Measurements from ENCODE around the gene CCL2.

CCL2 gene

DNA sequence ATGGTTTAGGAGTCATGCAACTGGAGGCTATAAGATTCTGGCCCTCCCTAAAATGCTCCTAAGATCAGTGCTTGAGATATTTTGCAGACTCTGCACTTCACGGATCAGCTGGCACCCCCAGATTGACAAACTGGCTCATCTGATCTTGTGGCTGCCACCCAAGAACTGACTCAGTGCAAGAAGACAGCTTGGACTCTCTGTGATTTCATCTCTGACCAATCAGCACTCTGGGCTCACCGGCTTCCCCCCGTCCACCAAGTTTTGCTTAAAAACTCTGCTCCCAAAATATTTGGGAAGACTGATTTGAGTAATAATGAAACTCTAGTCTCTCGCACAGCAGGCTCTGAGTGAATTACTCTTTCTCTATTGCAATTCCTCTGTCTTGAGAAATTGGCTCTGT lies 26.3 kb upstream of the CCL2 start:
- Mint-ChIP-seq H3K36me3 (no peaks in the 10 kb centered on the region), H3K27ac (no peak overlapping the region), H3K4me1 (no peaks in the 10 kb centered on the region), H3K9me3 (no peaks in the 10 kb centered on the region), H3K4me3 (no peak overlapping the region)
- DNase-seq (ENCODE audit: low spot score in 2 of 2) (no peak), ATAC-seq (no peak)

DNA sequence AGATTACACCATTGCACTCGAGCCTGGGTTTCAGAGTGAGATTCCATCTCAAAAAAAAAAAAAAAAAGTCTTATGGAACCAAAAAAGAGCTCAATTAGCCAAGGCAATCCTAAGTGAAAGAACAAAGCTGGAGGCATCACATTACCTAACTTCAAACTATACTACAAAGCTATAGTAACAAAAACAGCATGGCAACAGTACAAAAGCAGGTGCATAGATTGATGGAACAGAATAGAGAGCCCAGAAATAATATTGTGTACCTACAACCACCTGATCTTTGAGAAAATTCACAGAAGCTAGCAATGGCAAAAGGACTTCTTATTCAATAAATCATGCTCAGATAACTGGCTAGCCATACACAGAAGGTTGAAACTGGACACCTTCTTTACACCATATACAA lies 24.7 kb upstream of the CCL2 start:
- ATAC-seq (no peak), DNase-seq (ENCODE audit: low spot score in 2 of 2) (no peak)
- Mint-ChIP-seq H3K9me3 (no peaks in the 10 kb centered on the region), H3K4me1 (no peaks in the 10 kb centered on the region), H3K27ac (no peak overlapping the region), H3K4me3 (no peak overlapping the region), H3K36me3 (no peaks in the 10 kb centered on the region)

DNA sequence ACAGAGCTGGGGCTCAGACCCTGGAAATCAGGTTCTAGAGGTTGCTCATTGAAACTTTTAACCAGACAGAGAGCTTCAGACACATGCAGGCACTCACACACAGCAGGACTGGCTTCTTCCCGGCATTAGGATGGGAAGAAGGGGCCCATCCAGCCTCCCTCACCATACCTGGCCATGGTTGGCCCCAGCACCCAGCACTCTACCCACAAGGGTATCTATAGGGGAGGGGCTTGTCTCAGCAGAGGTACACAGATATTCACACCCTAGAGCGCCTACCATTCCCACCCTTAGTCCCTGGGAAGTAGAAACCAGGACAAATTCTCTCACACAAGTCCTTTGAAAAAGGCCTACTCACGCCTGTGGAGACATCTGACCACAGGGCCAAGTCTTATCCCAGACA lies 20.5 kb upstream of the CCL2 start:
- H3K36me3 Mint-ChIP-seq: no peaks in the 10 kb centered on the region
- no peaks in the 10 kb centered on the region for H3K9me3 Mint-ChIP-seq
- DNase-seq (ENCODE audit: low spot score in 2 of 2) (no peak), ATAC-seq (no peak)
- H3K27ac Mint-ChIP-seq: no peak overlapping the region
- H3K4me3 Mint-ChIP-seq: no peak overlapping the region
- no peaks in the 10 kb centered on the region for H3K4me1 Mint-ChIP-seq

DNA sequence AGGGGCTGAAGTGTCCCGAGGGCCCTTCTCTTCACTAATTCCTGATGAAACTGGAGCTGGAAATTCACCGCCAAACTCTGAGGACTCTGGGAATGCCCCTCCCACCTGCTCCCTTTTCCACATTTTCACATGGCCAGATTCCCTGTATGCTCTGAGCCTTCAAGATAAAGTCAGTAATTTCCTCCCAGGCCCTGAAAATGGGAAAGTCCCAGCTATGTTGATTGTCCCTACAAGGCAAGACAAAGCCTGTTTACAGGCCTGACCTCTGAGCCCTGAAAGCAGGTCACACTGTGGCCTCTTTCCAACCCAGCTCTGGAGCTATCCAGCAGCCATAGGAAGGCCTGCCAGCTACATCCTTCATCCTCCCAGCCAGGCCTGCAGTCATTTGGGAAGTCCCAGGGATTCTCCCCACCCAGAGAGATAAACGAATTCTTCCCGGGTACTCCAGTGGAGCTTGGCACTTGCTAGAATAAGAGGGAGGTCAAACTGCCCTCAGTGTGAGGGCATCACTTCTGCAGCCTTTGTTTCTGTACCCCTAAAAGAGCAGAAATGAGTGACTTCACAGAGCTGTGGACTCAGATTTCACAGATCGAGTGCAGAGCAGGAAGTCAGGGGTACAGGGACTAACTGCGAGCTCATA lies 19.6 kb upstream of the CCL2 start:
- no peak for DNase-seq (ENCODE audit: low spot score in 2 of 2)
- no peaks in the 10 kb centered on the region for H3K36me3 Mint-ChIP-seq
- no peak for ATAC-seq
- H3K27ac Mint-ChIP-seq: no peak overlapping the region
- H3K9me3 Mint-ChIP-seq: no peaks in the 10 kb centered on the region
- H3K4me3 Mint-ChIP-seq: no peak overlapping the region
- no peaks in the 10 kb centered on the region for H3K4me1 Mint-ChIP-seq

DNA sequence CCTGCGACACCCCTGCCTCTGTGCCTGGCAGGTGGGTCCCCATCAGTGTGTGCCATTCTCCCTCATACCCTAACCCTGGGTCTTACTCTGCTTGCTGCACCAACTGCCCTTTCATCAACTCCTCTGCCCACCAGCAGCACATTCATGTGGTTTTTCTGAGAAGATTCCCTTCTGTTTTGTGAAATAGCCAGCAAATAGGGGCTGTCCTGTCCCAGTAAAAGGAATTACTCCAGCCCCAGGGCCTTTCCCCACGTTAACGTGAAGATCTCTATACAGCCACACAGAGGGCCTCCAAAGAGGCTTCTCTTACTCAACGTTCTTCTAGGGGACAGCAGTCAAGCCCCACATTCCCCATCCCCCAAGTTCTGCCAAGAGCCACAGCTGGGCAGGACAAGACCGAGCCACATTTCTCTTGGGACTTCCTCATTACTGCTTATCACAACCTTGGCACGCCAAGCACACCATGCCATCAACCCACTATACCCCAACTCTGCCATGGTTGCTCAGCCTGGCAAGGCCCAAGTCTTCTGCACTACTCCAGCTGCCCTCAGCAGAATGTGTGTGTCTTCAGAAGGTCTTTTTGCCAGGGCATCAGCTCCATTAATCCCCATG lies 18.7 kb upstream of the CCL2 start:
- DNase-seq (ENCODE audit: low spot score in 2 of 2) (no peak), ATAC-seq (no peak)
- H3K4me3 Mint-ChIP-seq: no peak overlapping the region

DNA sequence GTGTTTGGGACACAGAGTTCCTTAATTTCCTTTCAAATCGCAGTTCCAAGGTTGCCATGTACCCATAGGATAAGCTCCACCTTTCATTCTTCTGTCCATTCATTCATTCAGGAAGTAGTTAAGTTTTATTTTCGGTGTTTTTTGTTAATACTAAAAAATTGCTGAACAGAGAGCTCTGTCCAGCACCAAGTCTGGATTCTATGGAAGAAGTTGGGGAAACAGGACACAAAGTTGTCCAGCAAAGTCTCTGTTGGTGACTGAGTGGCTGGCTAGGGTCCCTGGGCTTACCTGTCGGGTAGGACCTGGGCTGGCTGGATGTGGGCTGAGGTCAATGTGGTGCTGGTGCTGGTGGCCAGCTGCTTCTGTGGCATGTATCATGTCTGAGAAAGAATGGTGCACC lies 17.6 kb upstream of the CCL2 start:
- ATAC-seq (no peak), DNase-seq (ENCODE audit: low spot score in 2 of 2) (no peak)
- Mint-ChIP-seq H3K4me1 (no peaks in the 10 kb centered on the region), H3K36me3 (no peaks in the 10 kb centered on the region), H3K27ac (no peak overlapping the region), H3K4me3 (no peak overlapping the region), H3K9me3 (no peaks in the 10 kb centered on the region)

More for the DNA sequence above, 18.7 kb upstream of the CCL2 start:
- Mint-ChIP-seq H3K9me3 (no peaks in the 10 kb centered on the region), H3K27ac (no peak overlapping the region), H3K36me3 (no peaks in the 10 kb centered on the region), H3K4me1 (no peaks in the 10 kb centered on the region)

DNA sequence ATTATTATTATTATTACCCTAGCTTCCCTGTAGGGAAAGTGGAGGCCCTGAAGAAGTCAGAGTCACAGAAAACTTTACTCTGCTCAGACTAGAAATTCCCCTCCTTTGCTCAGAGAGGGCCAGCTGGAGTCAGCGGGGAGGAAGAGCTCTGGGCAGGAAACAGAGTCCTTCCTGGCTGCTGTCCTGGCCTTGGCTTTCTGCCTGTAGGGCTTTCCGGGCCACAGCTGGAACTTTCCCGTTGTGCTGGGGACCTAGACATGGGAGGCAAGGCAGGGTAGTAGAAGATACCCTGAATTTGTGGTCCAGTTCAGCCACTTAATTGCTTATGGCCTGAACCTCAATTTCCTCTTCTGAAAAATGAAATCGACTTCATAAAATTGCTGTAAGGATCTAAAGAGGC lies 14.0 kb upstream of the CCL2 start:
- no peak for DNase-seq (ENCODE audit: low spot score in 2 of 2)
- Mint-ChIP-seq H3K4me1 (no peaks in the 10 kb centered on the region), H3K27ac (no peak overlapping the region), H3K4me3 (no peak overlapping the region), H3K36me3 (no peaks in the 10 kb centered on the region), H3K9me3 (no peaks in the 10 kb centered on the region)
- ATAC-seq: no peak

DNA sequence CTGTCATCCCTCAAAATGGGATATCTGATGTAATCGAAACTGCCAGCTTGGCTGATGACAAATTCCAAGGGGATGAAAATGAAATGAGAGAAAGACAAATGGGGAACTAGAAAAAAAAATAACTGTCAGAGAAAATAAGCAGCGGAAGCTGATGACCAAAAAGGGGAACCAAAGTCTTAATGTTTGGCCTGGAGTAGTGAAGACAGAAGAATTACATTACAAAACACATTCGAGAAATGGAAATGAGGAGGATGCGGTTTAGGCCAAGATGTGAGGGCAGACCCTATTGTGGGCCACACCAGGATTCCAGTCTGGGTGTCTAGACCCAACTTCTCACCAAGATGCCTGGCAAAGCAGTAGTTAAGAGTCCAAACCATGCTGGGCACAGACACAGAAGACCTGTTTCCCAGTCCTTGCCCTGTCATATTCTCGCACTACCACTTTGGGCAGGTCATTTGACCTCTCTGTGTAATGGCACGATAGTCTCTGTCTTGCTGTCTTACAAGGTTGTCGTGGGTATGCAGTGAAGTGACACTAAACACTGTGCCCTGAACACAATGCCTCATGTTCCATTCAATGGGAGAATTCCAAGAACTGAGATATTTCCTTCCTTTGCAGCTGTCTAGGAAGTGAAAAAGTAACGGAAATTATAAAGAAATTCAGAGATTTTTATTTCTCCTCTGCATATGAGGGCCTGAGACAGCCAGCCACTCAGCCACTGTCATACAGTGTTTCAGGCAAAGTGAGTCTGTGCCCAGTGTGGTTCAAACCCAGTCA lies 12.3 kb upstream of the CCL2 start:
- no peak for DNase-seq (ENCODE audit: low spot score in 2 of 2)
- no peak overlapping the region for H3K27ac Mint-ChIP-seq
- no peak for ATAC-seq

DNA sequence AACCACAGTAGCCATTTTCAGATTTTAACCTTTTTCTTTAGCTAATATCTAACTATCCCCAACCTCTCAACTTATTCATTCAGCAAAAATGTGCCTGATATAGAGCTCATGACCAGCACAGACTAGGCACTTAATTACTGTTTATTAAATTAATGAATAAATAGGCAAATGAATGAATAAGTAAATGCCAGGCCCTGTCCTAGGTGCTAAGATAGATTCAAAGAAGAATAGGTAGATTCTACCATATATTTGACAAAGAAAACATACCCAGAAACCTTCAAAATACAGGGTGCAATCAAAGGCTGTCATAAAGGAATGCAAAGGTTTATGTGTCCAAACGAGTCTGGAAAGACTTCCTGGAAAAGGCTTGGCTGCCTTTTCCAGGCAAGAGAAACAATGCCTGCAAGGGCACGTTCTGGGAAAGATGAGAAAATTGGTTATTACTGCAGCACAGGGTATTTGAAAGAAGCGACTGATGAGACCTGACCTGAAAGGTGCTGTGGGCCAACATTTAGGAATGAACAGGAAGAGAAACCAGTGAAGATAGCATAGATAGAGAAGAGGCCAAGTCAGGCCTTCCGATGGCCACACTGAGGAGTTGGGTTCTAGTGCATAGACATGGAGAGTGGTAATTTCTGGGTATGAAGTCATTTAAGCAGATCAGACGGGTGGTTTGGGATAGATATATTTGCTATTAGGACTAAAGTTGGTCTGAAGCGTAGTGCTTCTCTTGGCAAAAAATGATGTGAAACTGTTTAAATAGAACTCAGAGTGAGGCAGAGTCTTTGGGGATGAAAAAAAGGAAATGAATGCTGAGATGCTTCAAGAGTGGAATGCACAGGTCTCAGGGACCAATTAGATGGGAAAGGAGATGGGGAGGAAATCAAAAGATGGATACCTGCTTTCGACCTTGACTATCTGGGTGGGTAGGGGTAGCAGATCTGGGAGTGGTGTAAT lies 11.4 kb upstream of the CCL2 start:
- Mint-ChIP-seq H3K9me3 (no peaks in the 10 kb centered on the region), H3K4me3 (no peak overlapping the region), H3K36me3 (no peaks in the 10 kb centered on the region), H3K27ac (no peak overlapping the region), H3K4me1 (no peaks in the 10 kb centered on the region)
- DNase-seq (ENCODE audit: low spot score in 2 of 2): no peak
- ATAC-seq: no peak

More for the DNA sequence above, 12.3 kb upstream of the CCL2 start:
- no peaks in the 10 kb centered on the region for H3K36me3 Mint-ChIP-seq
- H3K4me3 Mint-ChIP-seq: no peak overlapping the region
- H3K4me1 Mint-ChIP-seq: no peaks in the 10 kb centered on the region
- no peaks in the 10 kb centered on the region for H3K9me3 Mint-ChIP-seq

DNA sequence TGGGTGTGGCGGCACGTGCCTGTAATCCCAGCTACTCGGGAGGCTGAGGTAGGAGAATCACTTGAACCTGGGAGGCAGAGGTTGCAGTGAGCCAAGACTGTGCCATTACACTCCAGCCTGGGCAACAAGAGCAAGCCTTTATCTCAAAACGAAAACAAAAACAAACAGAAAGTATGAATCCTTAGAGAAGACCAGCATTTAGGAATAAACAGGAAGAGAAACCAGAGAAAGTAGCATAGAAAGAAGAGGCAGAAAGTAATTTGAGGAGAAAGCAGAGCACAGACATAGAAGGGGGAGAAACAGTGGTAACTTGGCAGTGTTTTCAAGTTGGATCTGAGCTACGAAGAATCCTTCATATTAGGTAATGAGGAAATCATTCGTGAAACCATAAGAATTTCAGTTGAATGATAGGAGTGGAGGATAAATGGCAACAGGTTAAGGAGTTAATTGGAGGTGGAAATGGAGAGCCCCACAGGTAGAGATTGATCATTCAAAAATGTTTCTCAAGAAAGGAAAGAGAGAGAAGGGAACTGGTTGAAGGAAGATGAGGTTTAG lies 9.7 kb upstream of the CCL2 start:
- H3K4me1 Mint-ChIP-seq: no peaks in the 10 kb centered on the region
- H3K9me3 Mint-ChIP-seq: no peaks in the 10 kb centered on the region
- no peak for ATAC-seq
- H3K4me3 Mint-ChIP-seq: no peak overlapping the region
- no peak overlapping the region for H3K27ac Mint-ChIP-seq
- no peak for DNase-seq (ENCODE audit: low spot score in 2 of 2)
- H3K36me3 Mint-ChIP-seq: no peaks in the 10 kb centered on the region

DNA sequence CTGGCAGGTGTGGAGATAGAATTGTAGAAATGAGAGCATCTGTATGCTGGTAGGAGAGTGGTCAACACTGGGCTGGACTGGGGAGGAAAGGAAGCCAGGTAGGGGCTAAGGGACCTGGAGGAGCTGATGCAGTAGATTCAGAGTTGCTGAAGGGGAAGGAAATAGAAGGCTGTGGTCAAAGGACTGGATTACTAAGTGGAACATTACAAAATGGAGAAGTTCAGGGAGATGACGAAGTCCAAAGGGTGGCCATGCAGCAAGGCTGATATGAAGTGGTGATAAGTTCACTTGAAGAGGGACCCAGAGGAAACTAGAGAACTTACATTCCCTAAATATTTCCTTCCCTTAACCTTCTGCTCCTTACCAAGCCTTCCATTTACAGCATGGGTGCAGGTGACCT lies 8.6 kb upstream of the CCL2 start:
- no peak overlapping the region for H3K27ac Mint-ChIP-seq
- H3K4me1 Mint-ChIP-seq: no peaks in the 10 kb centered on the region
- ATAC-seq (peak; percentile 28), DNase-seq (ENCODE audit: low spot score in 2 of 2) (no peak)
- H3K9me3 Mint-ChIP-seq: no peaks in the 10 kb centered on the region
- H3K36me3 Mint-ChIP-seq: no peaks in the 10 kb centered on the region
- H3K4me3 Mint-ChIP-seq: no peak overlapping the region

DNA sequence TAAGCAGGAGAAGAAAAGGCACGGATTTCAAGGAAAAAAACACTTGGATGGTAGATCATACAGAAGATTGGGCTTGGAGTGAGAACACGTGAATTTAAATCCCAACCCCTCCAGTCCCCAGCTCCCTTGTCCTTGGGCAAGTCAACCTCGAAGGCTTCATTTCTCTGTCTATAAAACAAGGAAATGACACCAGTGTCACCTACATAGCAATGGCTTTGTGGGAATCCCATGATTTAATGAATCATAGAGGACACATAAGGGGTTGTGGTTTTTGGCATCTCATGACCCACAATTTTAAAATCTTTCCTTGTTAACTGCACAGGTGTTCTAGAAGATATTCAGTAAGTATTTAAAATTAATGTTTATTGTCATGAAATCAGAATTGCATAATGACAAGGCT lies 8.2 kb upstream of the CCL2 start:
- Mint-ChIP-seq H3K4me3 (no peak overlapping the region), H3K36me3 (no peaks in the 10 kb centered on the region), H3K27ac (no peak overlapping the region), H3K9me3 (no peaks in the 10 kb centered on the region), H3K4me1 (no peaks in the 10 kb centered on the region)
- DNase-seq (ENCODE audit: low spot score in 2 of 2) (no peak), ATAC-seq (no peak)

DNA sequence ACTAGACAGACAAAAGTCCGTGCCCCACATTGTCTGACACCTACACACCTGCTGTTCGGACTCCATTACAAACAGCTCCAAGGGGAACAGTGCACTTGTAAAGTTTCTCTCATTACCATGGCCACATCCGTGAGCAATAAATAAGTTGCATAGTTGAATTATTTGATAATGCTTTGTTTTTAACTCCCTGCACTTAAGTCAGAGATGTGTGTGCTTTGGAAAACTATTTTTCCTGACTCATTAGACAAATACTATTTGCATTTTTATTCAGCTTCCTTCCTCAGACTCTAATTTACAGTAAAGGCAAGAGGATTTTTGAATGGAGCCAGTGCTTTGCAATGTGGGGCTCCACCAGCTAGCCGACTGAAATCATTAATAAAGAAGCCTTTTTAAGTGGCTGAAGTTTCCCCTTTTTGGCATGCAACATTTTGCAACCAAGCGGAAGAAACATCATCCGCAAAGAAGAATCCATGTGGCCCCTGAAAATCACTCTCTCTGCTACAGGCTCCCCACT lies 6.5 kb upstream of the CCL2 start:
- Mint-ChIP-seq H3K36me3 (no peaks in the 10 kb centered on the region), H3K27ac (no peak overlapping the region), H3K4me1 (no peaks in the 10 kb centered on the region), H3K9me3 (no peaks in the 10 kb centered on the region), H3K4me3 (no peak overlapping the region)
- DNase-seq (ENCODE audit: low spot score in 2 of 2): no peak
- no peak for ATAC-seq

DNA sequence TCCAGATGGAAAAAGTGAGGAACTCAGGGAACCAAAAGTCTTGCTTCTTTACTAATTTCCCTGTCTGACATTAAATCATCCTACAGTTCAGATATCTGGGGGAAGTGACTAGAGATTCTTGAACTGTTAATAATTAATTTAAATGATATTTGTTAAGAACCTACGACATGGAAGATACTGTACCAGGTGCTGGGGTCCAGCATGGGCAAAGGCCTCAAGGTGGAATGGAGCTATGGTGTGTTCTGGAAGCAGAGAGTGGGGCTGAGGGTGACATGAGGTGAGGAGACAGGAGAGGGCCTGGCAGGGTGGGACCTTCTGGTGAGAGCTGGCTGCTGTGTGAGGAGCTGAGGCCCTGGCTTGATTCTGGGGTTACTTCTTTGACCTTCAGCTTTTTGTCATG lies 6.0 kb upstream of the CCL2 start:
- ATAC-seq: no peak
- H3K4me1 Mint-ChIP-seq: no peaks in the 10 kb centered on the region
- no peaks in the 10 kb centered on the region for H3K9me3 Mint-ChIP-seq
- no peak overlapping the region for H3K4me3 Mint-ChIP-seq
- no peak for DNase-seq (ENCODE audit: low spot score in 2 of 2)
- H3K27ac Mint-ChIP-seq: no peak overlapping the region
- no peaks in the 10 kb centered on the region for H3K36me3 Mint-ChIP-seq

DNA sequence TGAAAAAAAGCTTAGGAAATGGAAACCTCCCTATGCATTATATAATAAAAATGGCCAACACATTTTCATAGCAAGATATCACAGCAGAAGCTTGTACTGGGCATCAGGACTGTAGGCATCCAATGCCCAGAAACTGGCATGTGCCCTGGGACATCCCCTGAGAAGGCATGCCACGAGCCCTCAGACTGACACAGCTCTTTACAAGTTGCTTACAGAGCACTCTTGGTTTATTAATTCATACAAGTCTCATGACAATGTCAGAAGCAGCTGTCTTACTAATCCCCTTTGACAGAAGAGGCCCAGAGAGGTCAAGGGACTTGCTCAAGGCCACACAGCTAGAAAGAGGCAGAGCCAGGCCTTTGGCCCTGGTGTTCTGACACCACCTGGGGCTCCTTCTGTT lies 5.6 kb upstream of the CCL2 start:
- DNase-seq (ENCODE audit: low spot score in 2 of 2): no peak

More for the DNA sequence above, 5.6 kb upstream of the CCL2 start:
- no peaks in the 10 kb centered on the region for H3K4me1 Mint-ChIP-seq
- H3K4me3 Mint-ChIP-seq: no peak overlapping the region
- ATAC-seq: peak; percentile 18
- no peak overlapping the region for H3K27ac Mint-ChIP-seq
- no peaks in the 10 kb centered on the region for H3K9me3 Mint-ChIP-seq
- no peaks in the 10 kb centered on the region for H3K36me3 Mint-ChIP-seq

Measured in stimulated activated effector memory CD8-positive, alpha-beta T cell treated with anti-CD3 and anti-CD28 coated beads, Interleukin-12 subunit alpha, Interleukin-12 subunit beta, amount 100 ng/mL, for 72 hours (primary cell).